ENCODE measurements around the gene PIGL.

The PIGL gene

DNA sequence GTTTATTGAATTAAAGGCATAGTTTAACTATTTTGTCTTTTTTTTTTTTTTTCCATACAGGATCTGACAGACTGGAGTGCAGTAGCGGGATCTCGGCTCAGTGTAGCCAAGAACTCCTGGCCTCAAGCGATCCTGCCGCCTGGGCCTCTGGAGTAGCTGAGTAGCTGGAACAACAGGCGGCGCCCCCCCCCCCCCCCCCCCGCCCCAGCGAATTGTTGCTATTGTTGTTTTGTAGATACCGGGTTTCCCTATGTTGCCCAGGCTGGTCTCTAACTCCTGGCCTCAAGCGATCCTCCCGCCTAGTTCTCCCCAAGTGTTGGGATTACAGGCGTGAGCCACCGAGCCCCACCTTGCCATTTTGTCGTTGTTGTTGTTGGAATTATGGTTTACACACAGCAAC is 137.6 kb downstream of the PIGL start:
- DNase-seq, result no peak

DNA sequence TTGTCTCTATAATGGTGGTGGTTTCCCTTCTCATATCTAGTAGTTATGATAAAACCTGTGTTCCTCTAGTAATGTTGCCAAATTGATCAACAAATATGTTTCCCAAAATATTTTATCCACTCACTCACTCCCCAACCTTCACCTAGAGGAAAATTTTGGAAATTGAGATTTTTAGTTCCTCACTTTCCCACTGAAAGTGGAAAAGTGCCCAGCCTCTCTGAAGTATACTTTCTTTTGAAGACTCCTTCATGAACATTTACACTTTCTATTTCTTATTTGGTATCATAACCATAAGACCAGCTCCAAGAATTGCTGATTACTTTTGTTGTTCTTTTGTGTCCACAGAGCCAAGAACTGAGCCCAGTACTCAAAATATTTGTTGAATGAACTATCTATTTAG is 141.4 kb downstream of the PIGL start:
- no peak for DNase-seq

DNA sequence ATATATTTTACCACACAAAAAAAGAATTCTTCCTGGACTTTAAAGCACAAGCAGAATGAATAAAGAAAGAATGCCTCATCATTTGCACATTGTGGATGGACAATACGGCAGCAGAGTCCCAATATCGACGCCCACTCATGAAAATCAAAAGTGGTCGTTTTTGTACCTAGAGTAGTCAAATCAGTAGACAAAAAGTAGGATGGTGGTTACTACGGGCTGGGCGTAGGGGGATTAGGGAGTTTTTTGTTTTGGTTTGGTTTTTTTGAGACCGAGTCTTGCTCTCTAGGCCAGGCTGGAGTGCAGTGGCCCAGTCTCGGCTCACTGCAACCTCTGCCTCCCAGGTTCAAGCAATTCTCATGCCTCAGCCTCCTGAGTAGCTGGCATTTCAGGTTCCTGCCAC is 144.9 kb downstream of the PIGL start:
- DNase-seq, result no peak

DNA sequence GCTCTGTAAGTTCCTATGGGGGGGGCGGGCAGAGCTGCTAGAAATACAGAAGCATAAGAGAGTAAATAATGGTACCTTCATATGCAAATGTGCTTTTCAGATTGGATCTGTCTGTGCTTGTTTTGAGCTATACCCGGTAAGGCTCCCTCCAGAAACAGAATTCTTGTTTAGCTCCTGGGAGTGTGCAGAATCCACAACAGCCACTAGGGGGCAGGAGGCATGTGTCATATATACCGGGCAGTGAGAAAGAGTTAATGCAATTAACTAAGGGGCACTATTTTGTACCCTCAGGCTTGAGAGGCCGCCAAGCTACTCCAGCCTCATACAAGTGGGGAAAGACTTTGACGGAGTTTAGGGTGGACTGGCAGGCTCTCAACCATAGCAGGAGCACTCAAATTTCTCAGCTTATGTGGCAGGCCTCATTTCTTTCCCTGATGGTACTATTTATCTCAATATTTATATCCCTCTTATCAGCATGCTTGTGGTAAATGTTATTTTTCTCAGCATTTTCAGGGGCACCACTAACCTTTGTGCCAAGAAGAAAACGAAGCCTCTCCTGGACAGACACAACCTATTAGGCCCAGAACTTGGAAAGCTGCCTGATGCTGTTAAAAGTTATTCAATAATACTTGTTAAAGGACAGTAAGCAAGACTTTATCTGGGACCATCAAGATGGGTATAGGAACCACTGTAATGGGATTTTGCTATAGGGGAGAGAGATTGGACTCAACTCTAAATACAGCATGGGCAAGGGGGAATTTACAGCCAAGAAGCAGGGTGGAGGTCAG is 146.9 kb downstream of the PIGL start:
- peak; percentile 51 for DNase-seq

DNA sequence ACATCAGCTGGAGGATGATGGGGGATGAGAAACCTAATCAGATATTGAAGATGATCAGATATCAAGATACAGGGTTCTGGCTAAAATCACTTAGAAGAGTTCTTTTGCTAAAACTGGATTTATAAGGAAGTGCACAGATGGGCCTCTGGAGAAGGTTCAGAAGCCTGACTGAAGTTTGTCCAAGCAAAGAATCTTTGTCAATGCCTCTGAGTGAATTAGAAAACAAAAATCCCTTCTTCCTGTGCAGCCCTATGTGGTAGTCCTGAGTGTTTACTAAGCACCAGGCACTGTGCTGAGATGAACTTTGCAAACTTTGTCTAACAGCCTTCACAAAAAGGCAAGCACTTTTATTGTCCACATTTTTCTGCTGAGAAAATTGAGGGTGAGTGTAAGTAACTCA is 147.6 kb downstream of the PIGL start:
- no peak for DNase-seq

DNA sequence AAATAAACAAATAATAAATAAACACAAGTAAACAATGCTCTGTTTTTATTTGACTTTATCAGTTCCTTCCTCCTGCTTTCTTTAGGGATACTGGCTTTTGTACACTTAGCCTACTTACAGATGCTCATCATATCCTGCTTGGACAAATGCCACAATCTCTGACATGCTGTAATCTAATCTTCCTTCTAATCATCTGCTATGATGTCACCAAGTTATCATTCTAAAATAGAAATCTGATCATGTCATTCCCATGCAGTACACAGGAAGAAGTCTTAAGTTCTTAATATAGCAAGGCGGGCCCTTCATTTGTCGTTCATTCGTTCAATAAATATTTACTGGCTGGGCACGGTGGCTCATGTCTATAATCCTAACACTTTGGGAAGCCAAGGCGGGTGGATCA is 154.7 kb downstream of the PIGL start:
- peak; percentile 27 for DNase-seq

DNA sequence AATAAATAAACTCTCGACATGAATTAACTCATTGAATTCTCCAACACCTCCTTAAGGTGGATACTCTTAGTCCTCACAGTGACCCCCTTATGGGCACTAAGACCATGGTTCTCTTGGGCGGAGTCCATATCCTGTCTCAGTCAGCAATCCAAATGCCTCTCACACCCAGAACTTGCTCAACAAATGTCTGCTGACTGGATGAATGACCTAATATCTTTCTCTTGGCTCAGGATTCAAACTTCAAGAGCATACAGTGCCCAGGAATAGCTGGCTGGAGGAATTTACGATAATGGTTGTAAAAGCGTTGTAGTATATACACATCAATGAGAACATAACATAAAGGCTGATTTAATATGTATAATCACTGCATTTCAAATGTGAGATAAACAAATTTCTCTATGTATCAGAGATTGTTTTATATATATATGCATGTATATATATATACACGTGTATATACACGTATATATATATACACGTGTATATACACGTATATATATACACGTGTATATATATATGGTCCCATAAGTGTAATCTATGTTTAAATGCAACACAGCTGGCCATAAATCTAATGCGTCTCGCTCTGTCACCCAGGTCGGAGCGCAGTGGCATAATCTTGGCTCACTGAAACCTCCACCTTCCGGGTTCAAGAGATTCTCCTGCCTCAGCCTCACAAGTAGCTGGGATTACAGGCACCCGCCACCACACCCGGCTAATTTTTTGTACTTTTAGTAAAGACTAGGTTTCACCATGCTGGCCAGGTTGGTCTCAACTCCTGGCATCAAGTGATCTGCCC is 157.3 kb downstream of the PIGL start:
- no peak for DNase-seq

Data from NCI-H510A (cell line).